ENCODE results near the gene TGM6. TPM values are rescaled to one million over a fixed set of nuclear protein-coding genes. Genes with fewer than 3 reads are reported as not detected.

The TGM6 gene
- polyA plus RNA-seq, 1 donor (not counting 4 experiments of a cell fraction or from before 2014, with no cell fraction given), result not detected

- peaks cover 13% of the 10 kb centered on the region for H4K20me1 ChIP-seq (ENCODE audit: control insufficient read depth, extremely low read depth, insufficient read depth, low read length)
- no peaks in the 10 kb centered on the region for H3K9me1 ChIP-seq (ENCODE audit: control insufficient read depth, extremely low read depth, insufficient read depth, low read length)
- H3K4me2 ChIP-seq (ENCODE audit: control insufficient read depth, extremely low read depth, insufficient read depth, low read depth, low read length), result no peak overlapping the region
- no peaks in the 10 kb centered on the region for H3K4me1 ChIP-seq (ENCODE audit: control insufficient read depth, extremely low read depth, insufficient read depth, low read length)
- no peaks in the 10 kb centered on the region for H3K9me3 ChIP-seq (ENCODE audit: control insufficient read depth, low read depth, low read length)
- dilution Hi-C loops (cut with MboI; ENCODE audit: extremely low pct_ligation_motif_present, low sequenced_read_pairs), result no loop called here
- no peak overlapping the region for H3K4me3 ChIP-seq (ENCODE audit: control insufficient read depth in 2 of 3, extremely low read depth in 1 of 3, insufficient read depth in 2 of 3, low read depth in 1 of 3, low read length in 3 of 3)
- H3K27me3 ChIP-seq (ENCODE audit: control insufficient read depth, extremely low read depth, insufficient read depth, low read length), result no peaks in the 10 kb centered on the region
- no peak for DNase-seq (ENCODE audit: low read depth, low spot score)
- H3K36me3 ChIP-seq (ENCODE audit: control insufficient read depth in 2 of 2, extremely low read depth in 1 of 2, insufficient read depth in 2 of 2, low read length in 2 of 2), result peaks cover 38 to 51% of the 10 kb centered on the region in 2 experiments
- peaks cover 13% of the 10 kb centered on the region for H3K79me2 ChIP-seq (ENCODE audit: control insufficient read depth, insufficient read depth, low read length)
- no peak for TF ChIP-seq EZH2 (IDR thresholded peaks at IDR 0.05; ENCODE audit: low read length)
- TF ChIP-seq CTCF (optimal IDR thresholded peaks at IDR 0.05 in 1 of 3, IDR thresholded peaks at IDR 0.05 in 1 of 3, conservative IDR thresholded peaks at IDR 0.05 in 1 of 3; ENCODE audit: extremely low read depth in 1 of 3, insufficient read depth in 2 of 3, low read length in 3 of 3), result no peak
- FAIRE-seq, result no peak
- no peak overlapping the region for H3K27ac ChIP-seq (ENCODE audit: control insufficient read depth, insufficient read depth, low read length)
- no peak overlapping the region for H3K9ac ChIP-seq (ENCODE audit: control insufficient read depth, extremely low read depth, insufficient read depth, low read length)
- H2AFZ ChIP-seq (ENCODE audit: control insufficient read depth, low read length), result no peak overlapping the region
Measured at GRCh38 chr20:2460752-2461424, 80.2 kb downstream of the TGM6 start.

GRCh38 chr20:2462484-2462883 is 81.8 kb downstream of the TGM6 start:
- Histone ChIP-seq H3K4me2 (ENCODE audit: control insufficient read depth, extremely low read depth, insufficient read depth, low read depth, low read length) (no peak overlapping the region), H3K4me3 (ENCODE audit: control insufficient read depth in 2 of 3, extremely low read depth in 1 of 3, insufficient read depth in 2 of 3, low read depth in 1 of 3, low read length in 3 of 3) (no peak overlapping the region), H4K20me1 (ENCODE audit: control insufficient read depth, extremely low read depth, insufficient read depth, low read length) (peaks cover 19% of the 10 kb centered on the region), H3K27ac (ENCODE audit: control insufficient read depth, insufficient read depth, low read length) (no peak overlapping the region), H3K36me3 (ENCODE audit: control insufficient read depth in 2 of 2, extremely low read depth in 1 of 2, insufficient read depth in 2 of 2, low read length in 2 of 2) (peaks cover 48 to 67% of the 10 kb centered on the region in 2 experiments), H2AFZ (ENCODE audit: control insufficient read depth, low read length) (no peak overlapping the region), H3K79me2 (ENCODE audit: control insufficient read depth, insufficient read depth, low read length) (peaks cover 28% of the 10 kb centered on the region), H3K9ac (ENCODE audit: control insufficient read depth, extremely low read depth, insufficient read depth, low read length) (no peak overlapping the region), H3K9me3 (ENCODE audit: control insufficient read depth, low read depth, low read length) (no peaks in the 10 kb centered on the region), H3K9me1 (ENCODE audit: control insufficient read depth, extremely low read depth, insufficient read depth, low read length) (no peaks in the 10 kb centered on the region), H3K4me1 (ENCODE audit: control insufficient read depth, extremely low read depth, insufficient read depth, low read length) (no peaks in the 10 kb centered on the region), H3K27me3 (ENCODE audit: control insufficient read depth, extremely low read depth, insufficient read depth, low read length) (no peaks in the 10 kb centered on the region)
- TF ChIP-seq EZH2 (IDR thresholded peaks at IDR 0.05; ENCODE audit: low read length) (no peak), CTCF (optimal IDR thresholded peaks at IDR 0.05 in 1 of 3, IDR thresholded peaks at IDR 0.05 in 1 of 3, conservative IDR thresholded peaks at IDR 0.05 in 1 of 3; ENCODE audit: extremely low read depth in 1 of 3, insufficient read depth in 2 of 3, low read length in 3 of 3) (no peak)
- dilution Hi-C loops (cut with MboI; ENCODE audit: extremely low pct_ligation_motif_present, low sequenced_read_pairs), result no loop called here
- FAIRE-seq (no peak), DNase-seq (ENCODE audit: low read depth, low spot score) (no peak)

Measured in keratinocyte (primary cell).